Endothelial cell of umbilical vein (primary cell): ENCODE results near the gene SLC10A7. TPM values are rescaled to one million over a fixed set of nuclear protein-coding genes. Genes with fewer than 3 reads are reported as not detected.

Experiments
- BruUV-seq: library from RNA; stranded (reverse); fragments of 400-500 nt; replicated peaks from 2 replicates; lab custom pipeline; 2021; lab: Mats Ljungman, UMichigan
- CTCF ChIA-PET: fragments of 300-600, 350-600 bp; sonication (Branson Sonifier 250); formaldehyde crosslinking; loops from one replicate; lab custom pipeline; 2021; ENCODE audit warnings: antibody characterized with exemption, inconsistent platforms; lab: Charles Lee
- POLR2A ChIA-PET: fragments of 300-600, 350-600 bp; sonication (Branson Sonifier 250); formaldehyde crosslinking; loops from one replicate; lab custom pipeline; 2021; ENCODE audit warnings: antibody characterized with exemption, inconsistent platforms; lab: Charles Lee
- DNase-seq: peaks from one replicate; pipeline ENCODE4 v3.0.0-alpha.2; 2011; ENCODE audit warnings: low read depth, low spot score
- FAIRE-seq: peaks from 2 replicates; lab custom pipeline; 2011; peaks lifted over from hg19 to GRCh38; lab: Jason Lieb, UNC
- H2AFZ ChIP-seq: 2 replicates; pipeline ENCODE4 v1.6.0; 2012; ENCODE audit warnings: low read depth, low read length, control low read depth, inconsistent platforms
- H3K27ac ChIP-seq: 2 replicates; pipeline ENCODE4 v1.5.1; 2011; ENCODE audit warnings: low read depth, mild to moderate bottlenecking, control low read depth, low read length, moderate library complexity; ENCODE audit not compliant: insufficient read depth
- H3K27me3 ChIP-seq, 2 experiments: 2 replicates each; pipeline versions ENCODE4 v1.6.0 to v1.6.1; 2011; ENCODE audit warnings: low read length in 2 of 2, mixed read lengths in 1 of 2; ENCODE audit not compliant: control insufficient read depth in 2 of 2, insufficient read depth in 2 of 2
- H3K36me3 ChIP-seq, 2 experiments: 2 replicates in 1 of 2; 3 replicates in 1 of 2; pipeline ENCODE4 v1.5.1; 2011; ENCODE audit warnings: low read length in 2 of 2, mild to moderate bottlenecking in 1 of 2, moderate library complexity in 1 of 2; ENCODE audit not compliant: control insufficient read depth in 2 of 2, insufficient read depth in 2 of 2; ENCODE audit errors: extremely low read depth in 1 of 2
- H3K4me1 ChIP-seq: 3 replicates; pipeline ENCODE4 v1.5.1; 2011; ENCODE audit warnings: mild to moderate bottlenecking, low read length; ENCODE audit not compliant: control insufficient read depth, insufficient read depth; ENCODE audit errors: extremely low read depth
- H3K4me2 ChIP-seq: 2 replicates; pipeline ENCODE4 v1.6.1; 2011; ENCODE audit warnings: low read length, control low read depth, mixed read lengths; ENCODE audit not compliant: insufficient read depth
- H3K4me3 ChIP-seq, 3 experiments: fragments of 200-600 bp in 1 of 3; sonication (generic), shearing (Covaris generic) in 1 of 3; replicated peaks in 1 of 3; 2 replicates each; pipeline ENCODE4 v1.5.1; 2011 to 2016; ENCODE audit warnings: control low read depth in 3 of 3, low read length in 3 of 3, mild to moderate bottlenecking in 2 of 3, inconsistent platforms in 1 of 3, low read depth in 1 of 3, moderate library complexity in 1 of 3; ENCODE audit not compliant: insufficient read depth in 1 of 3
- H3K79me2 ChIP-seq: 2 replicates; pipeline ENCODE4 v1.6.0; 2012; ENCODE audit warnings: low read length, inconsistent platforms; ENCODE audit not compliant: control insufficient read depth, insufficient read depth
- H3K9ac ChIP-seq: replicated peaks from 2 replicates; pipeline ENCODE3; 2011; ENCODE audit warnings: low read length, control low read depth; ENCODE audit not compliant: insufficient read depth; ENCODE audit errors: extremely low read depth
- H3K9me1 ChIP-seq: replicated peaks from 3 replicates; pipeline ENCODE4 v1.6.0; 2011; ENCODE audit warnings: mild to moderate bottlenecking, low read length; ENCODE audit not compliant: control insufficient read depth, insufficient read depth; ENCODE audit errors: extremely low read depth
- H3K9me3 ChIP-seq: replicated peaks from 2 replicates; pipeline ENCODE4 v1.5.1; 2012; ENCODE audit warnings: low read length, inconsistent platforms; ENCODE audit not compliant: control insufficient read depth, insufficient read depth
- H4K20me1 ChIP-seq: replicated peaks from 2 replicates; pipeline ENCODE3; 2011; ENCODE audit warnings: mild to moderate bottlenecking, low read length; ENCODE audit not compliant: control insufficient read depth, insufficient read depth; ENCODE audit errors: extremely low read depth
- EZH2 ChIP-seq: IDR thresholded peaks from 2 replicates; pipeline ENCODE4 v1.6.1; 2012; ENCODE audit warnings: borderline replicate concordance, low read depth, mild to moderate bottlenecking, moderate library complexity, low read length, inconsistent platforms; ENCODE audit not compliant: severe bottlenecking
- FOS ChIP-seq: IDR thresholded peaks from 2 replicates; pipeline ENCODE4 v1.6.1; 2011; ENCODE audit warnings: mild to moderate bottlenecking, low read length, moderate library complexity, borderline replicate concordance; ENCODE audit not compliant: insufficient read depth
- GATA2 ChIP-seq: IDR thresholded peaks from 2 replicates; pipeline ENCODE4 v1.7.0; 2011; ENCODE audit warnings: low read depth, mild to moderate bottlenecking, moderate library complexity, mixed read lengths, low read length; ENCODE audit not compliant: insufficient read length, insufficient read depth
- JUN ChIP-seq: IDR thresholded peaks from 2 replicates; pipeline ENCODE4 v1.6.1; 2011; ENCODE audit warnings: borderline replicate concordance, low read depth; ENCODE audit not compliant: insufficient read length, insufficient read depth
- MYC ChIP-seq: IDR thresholded peaks from one replicate; pipeline ENCODE4 v1.6.1; 2011; ENCODE audit warnings: mild to moderate bottlenecking, low read depth, low read length
- POLR2A ChIP-seq: IDR thresholded peaks from 2 replicates; pipeline ENCODE4 v1.6.1; 2012; ENCODE audit warnings: low read depth, mild to moderate bottlenecking, control low read depth, low read length
- POLR2AphosphoS5 ChIP-seq: IDR thresholded peaks from 2 replicates; pipeline ENCODE4 v1.6.1; 2012; ENCODE audit warnings: low read depth, mild to moderate bottlenecking, control low read depth, low read length, moderate library complexity; ENCODE audit not compliant: insufficient read depth
- dilution Hi-C: fragments of 300-500 bp; cut with MboI; formaldehyde crosslinking; loops from one replicate; pipeline ENCODE4 v1.15.0; 2019; ENCODE audit warnings: low sequenced_read_pairs; ENCODE audit not compliant: extremely low pct_ligation_motif_present
- intact Hi-C: fragments of 100-400 bp; cut with micrococcal nuclease; formaldehyde crosslinking; loops from one replicate; pipeline ENCODE4 v1.10.0; 2022
- polyA plus RNA-seq, 4 experiments: library from polyadenylated mRNA; depleted of rRNA in 3 of 4; stranded (reverse) in 3 of 4; unstranded in 1 of 4; fragments of >200 nt; gene quantifications; 2 replicates each; pipeline versions ENCODE4 v1.2.1 to v1.2.3, GENCODE V29; 2011 to 2012; ENCODE audit warnings: missing spikeins in 1 of 4
- total RNA-seq: library from RNA; stranded (reverse); gene quantifications from 2 replicates; pipeline ENCODE4 v1.2.3, GENCODE V29; 2021
- TF ChIP-seq, protein P1 (sequence below), 2 donors: IDR thresholded peaks; 1 replicate in 1 of 2; 2 replicates in 1 of 2; pipeline ENCODE4 v1.5.1; 2011; ENCODE audit warnings: low read length in 2 of 2, mild to moderate bottlenecking in 2 of 2, moderate library complexity in 2 of 2, control low read depth in 1 of 2, inconsistent platforms in 1 of 2, low read depth in 1 of 2; ENCODE audit not compliant: insufficient read depth in 1 of 2; ENCODE audit errors: extremely low read depth in 1 of 2
- TF ChIP-seq, protein P2 (sequence below): IDR thresholded peaks from 2 replicates; pipeline ENCODE4 v1.6.1; 2011; ENCODE audit not compliant: insufficient read depth, insufficient read length

Gene SLC10A7
- total and polyA plus RNA-seq, 2 donors (not counting 3 experiments of a cell fraction or from before 2014, with no cell fraction given): 13.6 to 20.4 TPM

DNA sequence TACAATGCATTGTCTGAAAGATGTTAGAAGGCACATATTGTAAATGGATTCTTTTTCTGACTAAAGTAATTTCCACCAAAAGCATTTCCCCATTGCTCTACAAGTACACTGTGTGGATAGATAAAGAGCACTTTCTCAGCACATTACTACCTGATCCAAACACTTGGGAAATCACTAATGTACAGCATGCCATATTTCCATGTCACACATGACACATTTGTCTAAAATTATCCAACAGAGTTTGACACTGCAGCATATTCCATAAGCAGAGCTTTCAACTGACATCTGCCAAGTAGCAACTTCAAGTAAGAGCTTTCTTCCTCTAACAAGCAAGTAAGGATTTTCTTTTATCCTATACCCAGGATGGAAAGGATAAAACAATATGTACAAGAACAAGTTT is 257.9 kb downstream of the SLC10A7 start:
- no TSS peak for BruUV-seq
- ChIA-PET POLR2A (no interaction called here), CTCF (interaction anchor here (1.5 kb wide), 1 partner anchor 9 kb away, joined by 3 read pairs; no protein-coding TSS in a partner anchor)
- H3K4me1 ChIP-seq: no peaks in the 10 kb centered on the region
- H2AFZ ChIP-seq: no peak overlapping the region
- FAIRE-seq (no peak), DNase-seq (no peak)
- H3K79me2 ChIP-seq: no peaks in the 10 kb centered on the region
- H3K9me1 ChIP-seq: no peaks in the 10 kb centered on the region
- H3K36me3 ChIP-seq: no peaks in the 10 kb centered on the region
- no peak overlapping the region for H3K27ac ChIP-seq
- no peaks in the 10 kb centered on the region for H4K20me1 ChIP-seq
- H3K9me3 ChIP-seq: no peaks in the 10 kb centered on the region
- dilution Hi-C loops (no loop called here), intact Hi-C loops (no loop called here)
- H3K4me2 ChIP-seq: no peak overlapping the region
- no peaks in the 10 kb centered on the region for H3K27me3 ChIP-seq
- H3K9ac ChIP-seq: no peak overlapping the region
- TF ChIP-seq POLR2AphosphoS5: no peak
- no peak overlapping the region for H3K4me3 ChIP-seq

DNA sequence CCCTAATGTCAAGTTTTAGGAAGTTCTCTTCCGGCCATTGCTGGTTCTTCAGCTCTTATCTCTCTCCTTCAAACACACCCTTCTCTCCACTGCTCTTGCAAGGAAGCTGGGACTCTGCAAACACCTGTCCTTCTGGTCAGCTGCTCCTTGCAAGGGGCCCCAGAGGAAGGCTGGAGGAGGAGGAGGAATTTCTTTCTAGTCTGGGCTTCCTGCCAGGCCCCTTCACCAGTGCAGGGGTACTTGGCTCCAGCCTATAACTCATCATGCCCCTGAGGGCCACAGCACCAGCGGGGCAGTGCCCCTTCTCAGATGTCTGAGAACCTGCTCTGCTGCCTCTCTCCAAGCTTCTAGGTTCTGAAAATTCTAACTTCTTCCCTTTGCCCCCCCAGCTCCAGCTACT is 260.7 kb downstream of the SLC10A7 start:
- H3K9me3 ChIP-seq: no peaks in the 10 kb centered on the region
- no peaks in the 10 kb centered on the region for H3K79me2 ChIP-seq
- H3K4me1 ChIP-seq: peaks cover 2% of the 10 kb centered on the region
- DNase-seq: no peak
- intact Hi-C loops (no loop called here), dilution Hi-C loops (no loop called here)
- no peak overlapping the region for H3K27ac ChIP-seq
- CTCF ChIA-PET: interaction anchor here (1.3 kb wide), 1 partner anchor 12 kb away, joined by 3 read pairs; no protein-coding TSS in a partner anchor
- TF ChIP-seq POLR2A (no peak), MYC (no peak), JUN (no peak), GATA2 (no peak), EZH2 (no peak), POLR2AphosphoS5 (no peak), FOS (no peak)
- TF ChIP-seq, protein P1, sequence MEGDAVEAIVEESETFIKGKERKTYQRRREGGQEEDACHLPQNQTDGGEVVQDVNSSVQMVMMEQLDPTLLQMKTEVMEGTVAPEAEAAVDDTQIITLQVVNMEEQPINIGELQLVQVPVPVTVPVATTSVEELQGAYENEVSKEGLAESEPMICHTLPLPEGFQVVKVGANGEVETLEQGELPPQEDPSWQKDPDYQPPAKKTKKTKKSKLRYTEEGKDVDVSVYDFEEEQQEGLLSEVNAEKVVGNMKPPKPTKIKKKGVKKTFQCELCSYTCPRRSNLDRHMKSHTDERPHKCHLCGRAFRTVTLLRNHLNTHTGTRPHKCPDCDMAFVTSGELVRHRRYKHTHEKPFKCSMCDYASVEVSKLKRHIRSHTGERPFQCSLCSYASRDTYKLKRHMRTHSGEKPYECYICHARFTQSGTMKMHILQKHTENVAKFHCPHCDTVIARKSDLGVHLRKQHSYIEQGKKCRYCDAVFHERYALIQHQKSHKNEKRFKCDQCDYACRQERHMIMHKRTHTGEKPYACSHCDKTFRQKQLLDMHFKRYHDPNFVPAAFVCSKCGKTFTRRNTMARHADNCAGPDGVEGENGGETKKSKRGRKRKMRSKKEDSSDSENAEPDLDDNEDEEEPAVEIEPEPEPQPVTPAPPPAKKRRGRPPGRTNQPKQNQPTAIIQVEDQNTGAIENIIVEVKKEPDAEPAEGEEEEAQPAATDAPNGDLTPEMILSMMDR (IDR thresholded peaks at IDR 0.05; ENCODE audit: extremely low read depth in 1 of 2, insufficient read depth in 1 of 2, low read depth in 1 of 2, low read length in 2 of 2): no peak
- TF ChIP-seq, protein P2, sequence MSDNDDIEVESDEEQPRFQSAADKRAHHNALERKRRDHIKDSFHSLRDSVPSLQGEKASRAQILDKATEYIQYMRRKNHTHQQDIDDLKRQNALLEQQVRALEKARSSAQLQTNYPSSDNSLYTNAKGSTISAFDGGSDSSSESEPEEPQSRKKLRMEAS: no peak
- H4K20me1 ChIP-seq: no peaks in the 10 kb centered on the region
- no TSS peak for BruUV-seq
- H3K9ac ChIP-seq: no peak overlapping the region
- H3K36me3 ChIP-seq: no peaks in the 10 kb centered on the region
- no peaks in the 10 kb centered on the region for H3K9me1 ChIP-seq
- no peak for FAIRE-seq
- POLR2A ChIA-PET: no interaction called here
- no peak overlapping the region for H2AFZ ChIP-seq
- no peak overlapping the region for H3K4me3 ChIP-seq
- no peak overlapping the region for H3K4me2 ChIP-seq
- no peaks in the 10 kb centered on the region for H3K27me3 ChIP-seq
